ENCODE data around the gene GLIS1.

Gene GLIS1

DNA sequence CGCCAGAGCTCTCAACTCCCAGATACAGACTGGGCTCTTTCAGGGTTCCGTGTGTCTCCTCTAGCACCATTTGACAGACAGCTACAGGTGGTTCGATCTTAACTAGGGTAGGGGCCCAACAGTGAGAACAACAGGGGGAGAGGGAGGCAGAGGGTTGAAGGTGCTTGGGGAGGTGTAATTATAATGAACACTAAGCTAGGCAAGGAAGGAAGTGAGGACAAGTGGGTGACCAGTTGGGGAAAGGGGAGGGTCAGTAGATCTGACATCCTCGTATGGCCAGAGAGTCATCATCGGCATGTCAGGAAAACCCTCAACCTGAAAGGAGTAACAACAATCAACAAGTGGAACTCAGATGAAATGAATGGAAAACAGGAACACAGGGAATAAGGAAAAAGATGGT lies 22.8 kb downstream of the GLIS1 start:
- no peak for DNase-seq

- no peak for DNase-seq
Observed at GRCh38 chr1:53715478-53715877, 23.5 kb downstream of the GLIS1 start.

- DNase-seq, result no peak
Observed at GRCh38 chr1:53712276-53712675, 26.7 kb downstream of the GLIS1 start.

DNA sequence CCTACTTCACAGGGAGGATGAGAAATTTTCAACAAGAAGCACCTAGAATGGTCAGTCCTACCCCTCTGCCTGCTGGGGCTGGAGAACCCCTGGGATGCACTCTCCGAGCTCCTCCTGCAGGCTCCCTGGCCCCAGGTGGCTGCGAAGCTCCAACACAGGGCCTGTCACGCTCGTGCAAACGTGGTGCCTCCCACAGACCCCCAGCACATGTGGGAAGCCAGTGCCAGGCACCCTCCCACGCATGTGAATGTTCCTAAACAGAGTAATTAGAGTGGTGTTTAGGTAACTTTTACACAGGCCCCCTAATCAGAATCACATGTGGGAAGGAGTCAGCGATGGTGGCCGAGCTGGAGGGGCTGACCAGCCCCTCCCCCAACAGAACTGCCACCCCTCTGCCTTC lies 28.4 kb downstream of the GLIS1 start:
- DNase-seq, result no peak

DNA sequence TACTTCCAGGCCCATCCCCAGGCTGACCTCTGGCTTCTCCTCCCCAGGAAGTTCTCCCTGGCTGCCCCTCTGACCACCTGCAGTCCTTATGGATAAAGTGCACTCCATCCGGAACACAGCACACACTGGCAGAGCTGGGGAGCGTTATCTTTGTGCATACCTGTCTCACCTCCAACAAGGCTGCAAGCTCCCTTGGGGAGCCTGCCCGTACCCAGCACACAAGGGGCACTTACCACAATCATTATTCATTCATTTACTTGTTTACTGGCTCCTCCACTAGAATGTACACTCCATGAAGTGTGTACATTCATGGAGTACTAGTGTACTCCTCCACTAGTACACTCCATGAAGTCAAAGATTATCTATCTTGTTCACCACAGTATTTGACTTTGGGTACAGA lies 30.3 kb downstream of the GLIS1 start:
- DNase-seq, result no peak

GRCh38 chr1:53706356-53706755 lies 32.6 kb downstream of the GLIS1 start:
- DNase-seq, result no peak

DNA sequence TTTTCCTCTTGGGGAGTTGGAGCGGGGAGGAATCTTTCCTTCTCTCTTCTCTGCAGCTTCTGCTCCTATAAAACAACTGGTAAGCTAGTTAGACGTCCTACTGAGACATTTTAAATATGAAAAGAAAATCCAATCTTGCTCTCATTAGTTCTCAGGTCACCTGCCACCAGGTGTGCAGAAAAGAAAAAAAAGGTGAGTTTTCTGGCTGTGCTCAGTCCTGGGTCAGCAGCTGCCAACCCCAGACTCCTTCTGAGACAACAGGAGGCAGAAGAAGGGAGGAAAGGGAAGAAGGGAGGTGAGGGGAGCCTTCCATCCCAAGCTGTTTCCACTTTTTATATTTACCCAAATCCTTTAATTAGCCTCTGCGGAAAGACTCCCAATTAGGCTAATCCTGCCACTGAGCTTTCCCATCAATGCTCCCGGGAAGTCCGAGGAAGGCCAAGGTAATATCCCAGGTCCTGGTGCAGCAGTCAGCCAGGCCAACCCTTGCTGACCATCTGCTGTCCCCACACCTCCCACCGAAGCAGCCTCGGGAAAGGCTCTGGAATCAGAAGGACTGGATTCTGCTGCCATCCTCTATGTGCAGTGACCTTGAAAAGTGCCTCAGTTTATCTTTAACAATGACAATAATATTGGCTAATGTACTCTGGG lies 33.4 kb downstream of the GLIS1 start:
- DNase-seq, result no peak

DNA sequence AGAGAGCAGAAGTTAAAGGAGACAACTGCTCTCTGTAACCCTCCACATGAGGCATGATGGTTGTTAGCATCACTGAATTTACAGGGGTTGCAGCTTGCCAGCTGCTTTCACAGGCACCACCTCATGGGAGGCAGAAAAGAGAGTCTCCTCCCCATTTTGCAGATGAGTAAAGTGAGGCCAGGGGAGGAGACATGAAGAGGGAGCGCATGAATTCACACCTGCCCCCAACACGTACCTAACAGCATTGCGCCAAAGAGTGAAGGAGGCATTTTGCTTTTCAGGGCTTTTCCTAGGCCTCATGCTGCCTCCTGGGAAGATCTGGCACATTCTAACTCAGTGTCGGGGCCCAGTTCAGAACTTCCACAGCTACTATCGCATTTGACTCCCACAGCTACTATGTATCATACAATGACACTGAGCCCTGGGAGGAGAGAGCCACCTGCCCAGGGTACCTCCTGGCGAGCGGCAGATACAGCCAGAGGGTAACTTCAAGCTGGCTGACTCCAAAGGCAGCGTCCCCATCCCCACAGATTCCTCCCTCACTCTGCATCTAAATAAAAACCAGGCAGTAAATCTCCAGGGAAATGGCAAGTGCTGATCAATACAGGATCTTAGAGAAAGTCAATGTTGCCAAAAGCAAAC lies 34.0 kb downstream of the GLIS1 start:
- DNase-seq, result no peak

DNA sequence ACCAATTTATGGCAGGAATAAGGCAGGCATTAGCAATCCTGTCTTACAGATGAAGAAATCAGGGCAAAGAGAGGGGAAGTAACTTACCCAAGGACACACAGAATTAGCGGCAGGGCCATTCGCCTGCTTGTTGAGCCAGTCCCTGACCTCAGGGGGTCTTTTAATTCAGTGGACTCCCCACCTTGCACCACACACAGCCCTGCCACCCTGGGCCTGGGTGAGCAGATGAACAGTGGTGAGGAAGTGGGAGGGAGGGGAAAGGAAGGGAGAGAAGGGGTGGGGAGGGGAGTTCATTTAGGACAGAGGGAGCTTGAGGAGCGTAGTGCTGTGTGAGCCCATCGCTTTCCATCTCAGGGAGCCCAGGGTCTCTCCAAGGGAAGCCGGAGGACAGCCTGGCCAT lies 34.7 kb downstream of the GLIS1 start:
- no peak for DNase-seq

- DNase-seq, result no peak
Observed at GRCh38 chr1:53703174-53703573, 35.8 kb downstream of the GLIS1 start.

DNA sequence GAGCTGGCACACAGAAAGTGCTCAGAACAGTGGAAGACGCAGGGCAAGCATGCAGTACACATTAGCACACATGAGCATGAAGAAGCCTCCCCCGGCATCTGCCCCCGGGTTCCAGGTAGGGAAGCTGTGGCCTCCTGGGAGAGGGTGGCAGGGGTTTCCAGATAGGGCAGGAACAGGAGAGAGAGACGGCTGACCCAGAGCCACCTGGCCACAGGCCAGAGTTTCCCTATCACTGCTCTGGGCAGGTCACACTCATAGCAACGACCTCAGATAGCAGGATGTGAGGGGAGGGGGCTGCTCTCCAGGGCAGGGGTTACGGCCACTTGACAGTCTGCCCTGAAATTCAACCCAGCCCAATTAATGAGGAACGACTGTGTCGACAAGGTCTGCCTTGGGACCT lies 36.6 kb downstream of the GLIS1 start:
- no peak for DNase-seq

- DNase-seq, result no peak
Observed at GRCh38 chr1:53700776-53701175, 38.2 kb downstream of the GLIS1 start.

DNA sequence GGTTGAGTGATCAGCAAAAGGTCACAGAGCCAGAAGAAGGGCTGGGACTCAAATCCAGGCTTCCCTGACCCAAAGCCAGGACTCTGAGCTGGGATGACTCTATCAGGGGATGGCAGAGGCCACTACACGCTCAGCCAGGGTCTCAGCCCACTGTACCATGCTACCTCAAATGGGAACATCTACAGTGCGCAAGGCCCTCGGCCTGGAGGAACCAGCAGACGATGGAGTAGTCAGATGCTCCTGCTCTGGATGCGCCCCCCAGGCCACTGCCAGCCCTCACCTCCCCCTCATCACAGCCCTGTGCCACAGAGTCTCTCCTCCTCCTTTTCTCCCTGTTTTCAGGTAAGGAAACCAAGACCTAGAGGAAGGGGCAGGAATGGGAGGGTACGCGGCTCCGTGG lies 39.0 kb downstream of the GLIS1 start:
- no peak for DNase-seq

GRCh38 chr1:53698384-53698980 lies 40.5 kb downstream of the GLIS1 start:
- no peak for DNase-seq

- DNase-seq, result peak in 1 of 2 donors; percentile 14
Observed at GRCh38 chr1:53697721-53698383, 41.1 kb downstream of the GLIS1 start.

DNA sequence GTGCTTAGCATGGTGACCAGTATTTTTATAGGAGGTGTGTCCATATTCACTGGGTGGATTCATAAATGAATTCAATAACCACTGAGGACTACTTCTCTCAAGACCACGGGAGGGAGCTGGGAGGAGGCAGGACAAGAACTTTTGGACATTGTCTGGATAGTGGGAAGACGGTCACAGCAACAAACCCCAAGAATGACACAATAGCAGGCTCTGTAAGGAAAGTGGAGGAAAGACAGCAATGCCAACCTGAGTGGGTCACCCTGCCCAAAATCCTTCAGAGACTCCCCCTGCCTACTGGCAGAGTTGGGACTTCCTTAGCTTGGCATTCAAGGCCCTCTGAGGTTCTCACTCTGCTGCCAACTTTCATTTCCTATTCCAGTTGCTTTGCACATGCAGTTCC lies 42.0 kb downstream of the GLIS1 start:
- DNase-seq, result no peak

DNA sequence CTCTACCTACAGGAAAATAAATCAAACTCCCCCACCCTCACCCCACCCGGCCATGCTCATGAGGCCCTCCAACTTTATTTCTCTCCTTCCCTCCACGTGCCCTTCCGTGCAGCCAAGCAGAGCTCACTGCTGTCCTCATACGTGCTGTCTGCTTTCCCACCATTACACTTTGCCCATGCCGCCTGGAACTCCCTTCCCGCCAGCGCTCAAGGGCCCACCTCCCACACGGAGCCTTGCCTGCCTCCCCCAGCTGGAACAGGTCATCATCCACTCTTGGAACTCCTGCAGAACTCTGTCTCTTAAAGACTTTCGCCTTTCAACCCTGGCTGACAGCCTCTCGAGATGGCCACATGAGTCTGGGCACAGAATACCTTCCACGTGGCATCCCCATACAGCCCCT lies 42.4 kb downstream of the GLIS1 start:
- no peak for DNase-seq

GRCh38 chr1:53696051-53696450 lies 42.9 kb downstream of the GLIS1 start:
- no peak for DNase-seq

- DNase-seq, result no peak
Observed at GRCh38 chr1:53695116-53695515, 43.8 kb downstream of the GLIS1 start.

- no peak for DNase-seq
Observed at GRCh38 chr1:53694718-53695091, 44.3 kb downstream of the GLIS1 start.

GRCh38 chr1:53693773-53694717 lies 44.9 kb downstream of the GLIS1 start:
- no peak for DNase-seq

DNA sequence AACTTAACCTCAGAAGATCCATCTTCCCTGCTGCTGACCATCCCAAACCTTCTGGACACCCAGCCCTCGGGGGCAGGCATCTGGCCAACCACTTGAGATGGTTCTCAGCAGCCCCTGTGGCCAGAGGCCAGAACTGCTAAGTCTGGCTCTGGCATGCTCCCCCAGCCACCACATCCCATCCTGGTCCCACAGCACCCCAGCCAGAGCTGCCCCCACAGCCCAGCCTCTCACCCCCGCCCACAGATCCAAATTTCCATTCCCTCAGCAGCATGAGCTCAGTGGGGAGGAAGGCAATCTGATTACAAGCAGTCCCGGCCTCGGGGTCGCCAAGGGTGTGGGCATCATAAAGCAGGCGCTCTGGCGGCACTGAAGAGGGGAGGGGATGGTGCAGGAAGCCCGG lies 45.6 kb downstream of the GLIS1 start:
- DNase-seq, result no peak

DNA sequence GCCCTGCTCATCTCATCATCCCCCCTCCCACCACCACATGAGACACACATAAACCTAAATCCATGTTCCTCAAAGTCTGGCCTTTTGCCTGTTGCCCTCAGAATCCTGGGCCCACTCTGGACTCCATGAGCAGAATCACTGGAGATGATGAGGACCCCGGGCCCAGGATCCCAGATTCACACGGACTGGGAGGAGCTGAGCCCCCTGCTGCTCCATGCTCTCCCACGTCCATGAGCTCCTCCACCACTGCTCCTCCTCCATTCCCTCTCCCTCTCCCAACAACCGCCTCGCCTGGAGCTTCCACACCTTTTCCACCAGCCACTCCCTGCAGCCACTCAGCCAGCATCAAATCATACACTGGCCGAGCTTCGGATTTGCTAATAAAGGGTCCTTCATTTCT lies 47.6 kb downstream of the GLIS1 start:
- no peak for DNase-seq

Data from bone marrow (tissue), 2 donors.